RPMI8226 (cell line): ENCODE data around the gene SLC2A11.

Source experiments
- DNase-seq: peaks from one replicate; pipeline ENCODE4 v3.0.0-alpha.2; 2015

SLC2A11 gene

GRCh38 chr22:23833017-23833751 lies 24.5 kb upstream of the SLC2A11 start:
- no peak for DNase-seq

GRCh38 chr22:23833911-23834317 lies 23.8 kb upstream of the SLC2A11 start:
- DNase-seq: no peak

DNA sequence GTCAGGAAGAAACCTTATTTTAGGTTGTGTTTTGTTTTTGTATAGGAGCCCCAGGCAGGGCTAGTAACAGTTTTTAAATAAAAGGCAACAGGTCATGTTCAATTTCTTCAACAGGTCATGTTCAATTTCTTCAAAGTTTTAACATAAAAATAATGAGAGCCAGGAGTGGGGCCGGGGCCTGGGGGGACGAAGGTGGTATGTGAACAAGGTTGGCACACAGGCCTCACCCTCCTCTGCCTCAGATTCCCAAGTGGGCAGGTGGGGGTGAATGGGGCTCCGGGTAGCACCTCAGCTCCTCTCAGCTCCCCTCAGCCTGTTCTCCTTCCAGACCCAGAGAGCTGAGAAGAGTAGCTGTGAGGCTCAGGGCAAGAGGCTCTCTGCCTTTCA lies 23.3 kb upstream of the SLC2A11 start:
- DNase-seq: no peak

GRCh38 chr22:23834793-23835483 lies 22.7 kb upstream of the SLC2A11 start:
- no peak for DNase-seq

DNA sequence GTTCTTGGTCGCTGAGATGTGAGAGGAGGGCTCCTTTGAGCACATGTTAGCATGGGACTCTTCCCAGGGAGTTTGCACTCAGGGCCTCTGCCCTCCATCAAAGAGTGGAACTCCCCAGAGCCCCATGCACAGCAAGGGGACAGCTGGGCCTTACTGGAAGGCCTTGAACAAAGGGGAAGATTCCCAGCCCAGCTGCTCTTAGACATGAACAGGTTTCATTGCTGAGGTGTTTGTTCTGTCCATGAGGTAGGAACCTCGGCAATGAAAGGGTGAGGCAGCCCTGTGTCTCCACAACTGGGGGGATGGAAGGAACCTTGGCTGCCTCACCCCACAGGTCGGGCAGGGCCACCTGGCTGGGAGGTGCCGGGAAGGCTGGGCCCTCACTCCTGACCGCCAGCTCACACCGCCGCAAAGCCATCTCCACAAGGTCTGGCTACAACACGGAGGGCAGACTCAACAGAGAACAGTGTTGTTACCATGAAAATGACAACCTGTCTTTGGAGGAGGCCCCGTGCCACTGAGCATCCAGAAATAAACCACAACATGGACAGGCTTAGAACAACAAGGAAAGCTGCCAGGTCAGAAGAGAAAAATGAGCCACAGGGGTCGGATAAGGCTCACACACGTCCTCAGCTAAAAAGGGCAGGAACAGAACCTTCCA lies 22.1 kb upstream of the SLC2A11 start:
- peak; percentile 27 for DNase-seq

DNA sequence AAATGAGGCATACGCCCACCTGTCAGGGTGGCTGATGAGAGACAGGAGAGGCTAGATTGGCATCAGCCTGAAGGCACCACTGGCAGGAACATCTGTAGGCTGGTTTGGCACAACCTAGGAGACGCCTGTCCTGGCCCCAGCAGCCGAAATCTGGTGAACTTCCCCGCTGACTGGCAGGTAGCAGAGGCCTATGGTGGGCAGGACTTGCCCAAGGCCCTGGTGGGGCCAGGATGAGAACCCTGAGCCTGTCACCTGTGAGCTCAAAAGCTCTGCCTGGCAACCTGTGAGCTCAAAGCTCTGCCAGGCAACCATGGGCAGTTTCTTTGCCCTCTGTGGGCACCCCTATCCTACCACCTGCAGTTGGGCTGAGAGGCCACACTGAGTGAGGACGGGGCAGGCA lies 21.4 kb upstream of the SLC2A11 start:
- peak; percentile 58 for DNase-seq

DNA sequence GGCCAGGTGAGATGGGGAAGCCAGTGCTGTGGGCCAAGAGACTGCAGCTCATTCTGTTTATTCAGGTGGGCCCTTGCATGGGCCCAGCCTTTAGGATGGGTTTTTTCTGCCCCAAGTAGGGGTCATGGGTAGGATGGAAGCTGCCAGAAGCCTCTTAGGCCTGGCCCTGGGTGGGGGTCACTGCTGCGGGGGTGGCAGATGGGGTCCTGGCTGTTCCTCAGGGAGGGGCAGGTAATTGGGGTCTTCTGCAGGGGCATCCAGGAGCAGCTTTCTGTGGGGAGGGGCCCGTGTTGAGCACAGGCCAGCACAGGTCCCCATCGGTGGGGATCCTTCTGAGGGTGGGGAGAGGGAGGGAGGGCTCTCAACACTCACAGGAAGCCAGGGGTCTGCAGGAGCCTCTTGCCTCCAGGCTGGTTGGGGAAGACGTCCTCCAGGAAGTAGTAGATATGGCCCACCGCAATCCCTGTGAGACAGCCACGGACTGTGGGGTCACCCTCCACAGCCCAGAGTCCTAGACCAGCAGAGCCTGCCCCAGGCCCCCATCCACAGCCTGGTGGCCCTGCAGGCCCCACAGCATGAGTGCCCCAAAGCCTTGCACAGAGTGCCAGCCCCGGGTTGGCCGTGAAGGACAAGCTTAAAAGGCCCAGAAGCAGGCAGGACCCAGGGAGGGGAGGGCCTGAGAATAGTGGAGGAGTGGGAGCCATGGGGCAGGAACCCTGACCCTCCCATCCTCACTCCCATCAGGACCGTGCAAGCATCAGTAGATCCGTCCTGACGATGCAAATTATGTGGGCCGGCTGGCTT lies 20.8 kb upstream of the SLC2A11 start:
- no peak for DNase-seq

GRCh38 chr22:23837496-23837859 lies 20.2 kb upstream of the SLC2A11 start:
- DNase-seq: peak; percentile 12

DNA sequence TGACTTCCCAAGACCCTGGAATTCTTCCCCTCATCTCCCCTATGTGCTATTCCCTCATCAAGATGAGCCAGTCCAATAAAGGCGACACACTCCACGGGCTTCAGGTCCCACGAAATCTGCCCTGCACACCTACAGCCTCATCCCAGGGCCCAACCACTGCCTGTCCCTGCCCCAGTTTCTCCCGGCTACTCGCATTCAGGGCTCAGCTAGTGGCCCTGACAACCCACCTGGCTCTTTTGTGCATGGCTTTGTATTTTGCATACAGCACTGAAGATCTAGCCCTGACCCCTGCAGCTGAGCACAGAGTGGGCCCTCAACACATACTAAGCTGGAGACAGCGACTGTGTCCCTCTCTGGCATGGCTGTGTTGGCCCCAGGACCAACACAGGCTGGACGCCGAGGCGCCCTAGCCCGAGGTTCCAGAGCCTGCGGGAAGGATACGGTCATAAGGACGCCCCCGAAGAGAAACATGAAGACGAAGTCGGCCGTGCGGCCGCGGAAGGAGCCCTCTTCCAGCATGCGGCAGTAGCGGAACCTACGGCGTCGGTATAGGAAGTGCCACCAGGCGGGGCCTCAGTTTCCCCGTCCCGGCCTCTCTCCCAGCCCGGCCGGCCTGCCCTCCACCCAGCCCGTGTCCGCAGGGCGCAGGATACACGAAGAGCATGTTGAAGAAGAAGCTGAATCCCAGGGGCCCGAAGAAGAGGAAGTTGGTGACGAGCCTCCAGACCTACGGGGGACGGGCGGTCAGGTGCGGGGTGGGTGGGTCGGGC lies 19.6 kb upstream of the SLC2A11 start:
- DNase-seq: no peak

DNA sequence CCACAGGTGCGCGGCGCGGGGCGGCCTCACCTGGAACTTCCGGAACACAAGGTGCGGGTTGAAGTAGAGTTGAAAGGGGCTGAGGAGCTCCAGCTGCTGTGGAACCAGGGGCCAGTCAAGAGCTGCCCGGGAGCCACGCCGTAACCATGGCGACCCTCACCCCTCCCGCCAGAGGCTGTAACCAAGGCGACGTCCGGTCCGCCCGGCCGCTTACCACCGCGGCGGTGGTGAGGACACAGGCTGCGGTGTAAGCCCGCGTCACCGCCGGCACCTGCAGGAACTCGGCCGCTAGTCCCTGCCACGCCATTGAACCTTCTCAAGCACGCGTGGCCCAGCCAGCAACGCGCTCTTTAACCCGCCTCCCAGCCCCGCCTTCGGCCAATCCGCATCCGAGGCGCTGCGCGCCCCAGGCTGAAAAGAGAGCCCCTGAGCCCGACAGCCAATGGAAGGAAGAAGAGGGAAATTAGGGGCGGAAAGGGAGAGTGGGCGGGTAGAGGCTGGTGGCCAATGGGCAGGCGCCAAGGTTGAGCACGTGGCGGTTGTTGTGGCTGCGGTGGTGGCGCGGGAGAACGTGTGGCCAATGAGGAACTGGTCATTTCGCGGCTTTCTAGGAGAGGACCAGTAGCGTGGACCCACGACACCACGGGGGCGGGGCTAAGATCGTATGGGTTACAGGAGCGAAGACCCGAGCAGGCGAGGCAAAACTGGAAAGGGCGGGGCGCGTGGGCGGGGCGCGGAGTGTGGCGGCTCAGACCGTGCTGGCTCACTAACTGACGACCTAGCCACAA lies 18.8 kb upstream of the SLC2A11 start, which contains the start of gene DERL3:
Gene DERL3, minus strand, starts transcription at position 326 of the 788 bp plus-strand sequence. Its CDS starts 19 bp downstream, at position 307.
- DNase-seq: peak; percentile 100

- DNase-seq: no peak
Measured at GRCh38 chr22:23840026-23840425, 17.6 kb upstream of the SLC2A11 start.

- DNase-seq: no peak
Measured at GRCh38 chr22:23841292-23841691, 16.4 kb upstream of the SLC2A11 start.

DNA sequence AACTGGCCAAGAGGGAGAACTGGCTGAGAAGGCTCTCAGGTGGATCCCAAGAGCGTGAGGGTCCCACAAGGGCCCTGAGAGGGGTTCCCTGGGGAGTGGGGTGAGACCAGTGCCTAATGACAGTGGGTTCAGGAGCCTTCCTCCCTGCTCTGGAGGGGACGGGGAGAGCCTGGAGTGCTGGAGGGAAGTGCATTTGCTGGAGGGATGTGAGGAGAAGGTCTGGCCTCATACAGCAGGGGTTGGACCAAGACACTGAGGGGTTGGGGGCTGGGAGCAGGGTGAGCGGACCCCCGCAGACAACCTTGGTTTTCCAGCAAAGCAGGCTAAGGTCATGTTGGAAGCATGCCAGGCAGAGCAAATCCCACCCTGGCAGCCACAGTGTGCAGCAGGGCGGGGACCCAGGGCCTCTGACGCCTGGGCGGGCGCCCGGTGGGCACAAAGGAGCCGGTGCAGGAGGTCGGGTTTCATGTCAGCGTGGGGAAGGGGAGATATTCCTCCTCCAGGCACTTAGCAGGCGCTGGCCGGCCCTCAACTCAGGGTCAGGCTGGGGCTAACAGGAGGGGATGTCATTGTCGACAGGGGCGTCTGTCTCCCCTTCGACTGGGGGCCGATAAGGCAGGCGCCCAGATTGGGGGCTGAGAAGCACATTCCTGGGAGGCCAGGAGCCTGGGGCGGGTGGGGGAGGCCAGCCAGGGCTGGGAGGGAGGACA lies 15.8 kb upstream of the SLC2A11 start:
- DNase-seq: no peak

DNA sequence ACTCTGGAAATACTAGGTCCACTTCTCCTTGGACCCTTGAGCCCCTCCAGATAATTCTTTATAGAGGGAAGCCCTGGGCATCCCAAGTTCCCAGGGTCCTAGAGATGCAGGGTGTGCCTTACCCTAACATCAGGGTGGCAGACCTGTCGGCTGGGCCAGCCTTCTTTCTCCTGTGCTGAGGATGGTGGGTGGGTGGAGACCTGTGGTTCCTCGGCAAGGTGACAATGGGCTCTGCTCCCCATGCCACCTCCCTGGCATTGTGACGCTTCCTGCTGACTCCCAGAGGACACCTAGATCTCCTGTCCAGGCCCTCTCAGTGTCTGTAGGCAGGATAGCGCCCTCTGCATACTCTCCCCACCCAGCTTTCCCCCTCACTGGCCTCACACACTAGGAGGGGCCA lies 15.1 kb upstream of the SLC2A11 start:
- DNase-seq: no peak

GRCh38 chr22:23844739-23845202 lies 12.9 kb upstream of the SLC2A11 start:
- DNase-seq: no peak

DNA sequence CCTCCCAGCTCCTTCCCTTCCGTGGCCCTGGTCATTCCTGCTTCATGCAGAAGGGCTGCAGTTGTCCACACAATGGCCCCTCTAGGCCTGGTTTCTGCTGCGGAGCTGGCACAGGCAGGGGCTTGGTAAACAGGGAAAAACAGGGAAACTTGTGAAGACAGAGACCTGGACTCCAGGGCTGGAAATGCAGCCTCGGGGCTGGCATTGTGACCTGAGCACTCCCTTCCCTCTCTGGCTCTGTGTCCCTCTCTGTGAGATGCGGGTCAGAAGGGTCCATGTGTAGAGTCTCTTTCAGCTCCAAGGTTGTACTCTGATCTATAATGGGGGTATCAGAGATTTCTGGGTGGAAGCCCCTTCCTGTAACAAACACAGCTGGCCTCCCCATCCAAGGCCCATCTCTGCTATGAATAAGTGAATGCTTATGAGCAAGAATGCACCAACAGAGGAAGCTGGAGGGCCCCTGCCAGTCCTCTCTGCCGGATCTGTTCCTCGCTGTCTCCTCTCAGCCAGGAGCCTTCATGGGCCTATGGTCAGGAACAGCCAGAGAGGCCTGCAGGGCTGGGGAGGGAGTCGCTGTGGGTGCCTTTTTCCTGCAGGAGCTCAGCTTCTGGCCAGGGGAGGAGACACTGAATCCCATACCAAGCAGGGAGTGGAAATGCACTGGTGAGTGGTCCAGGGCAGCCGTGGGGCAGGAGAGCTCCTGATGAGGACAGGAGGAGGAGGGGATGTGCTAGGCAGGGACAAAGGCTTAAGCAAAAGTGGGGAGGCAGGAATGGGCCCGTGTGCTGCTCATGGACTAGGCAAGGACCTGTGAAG lies 12.2 kb upstream of the SLC2A11 start:
- DNase-seq: no peak

DNA sequence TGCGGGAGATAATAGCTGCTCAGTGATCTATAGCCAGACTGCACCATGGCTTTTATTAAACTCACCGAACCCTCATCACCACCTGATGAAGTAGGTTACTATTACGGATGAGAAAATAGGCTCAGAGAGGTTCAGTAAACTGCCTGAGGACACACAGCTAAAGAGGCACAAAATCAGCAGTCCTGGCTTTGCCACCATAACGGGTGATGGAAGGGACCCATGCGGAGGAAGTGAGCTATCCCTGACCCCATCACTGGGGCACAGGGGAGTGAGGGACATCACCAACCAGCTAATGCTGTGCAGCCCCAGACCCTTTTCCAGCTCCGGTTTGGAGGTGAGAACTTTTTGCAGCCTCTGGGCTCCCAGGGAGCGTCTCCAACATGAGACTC lies 11.6 kb upstream of the SLC2A11 start:
- no peak for DNase-seq

DNA sequence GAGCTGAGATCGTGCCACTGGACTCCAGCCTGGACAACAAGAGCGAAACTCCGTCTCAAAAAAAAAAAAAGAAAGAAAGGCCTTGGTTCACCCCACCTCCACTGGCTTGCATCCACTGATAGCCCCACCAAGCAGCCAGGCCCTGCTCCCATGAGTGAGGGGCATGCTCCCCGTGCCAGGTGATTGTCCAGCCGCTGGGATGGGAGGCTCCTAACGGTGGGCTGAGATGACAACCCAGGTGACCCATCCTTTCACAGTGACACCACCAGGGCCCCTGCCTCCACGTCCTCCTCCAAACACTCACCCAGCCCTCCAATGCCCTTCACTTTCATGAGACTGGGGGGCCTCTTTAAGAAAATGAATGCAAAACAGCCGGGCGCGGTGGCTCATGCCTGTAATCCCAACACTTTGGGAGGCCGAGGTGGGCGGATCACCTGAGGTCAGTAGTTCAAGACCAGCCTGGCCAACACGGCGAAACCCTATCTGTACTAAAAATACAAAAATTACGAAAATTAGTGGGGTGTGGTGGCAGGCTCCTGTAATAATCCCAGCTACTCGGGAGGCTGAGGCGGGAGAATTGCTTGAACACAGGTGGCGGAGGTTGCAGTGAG lies 10.3 kb upstream of the SLC2A11 start:
- DNase-seq: no peak
